ENCODE results near the gene ARCN1.
"Not testable (repeated sequence)": the region's sequence is repeated elsewhere in the genome, so short reads cannot be mapped to it uniquely, and the experiment has no call there.

Gene ARCN1

GRCh38 chr11:118594984-118595383 lies 22.8 kb downstream of the ARCN1 start:
- H3K4me1 ChIP-seq (ENCODE audit: control insufficient read depth, insufficient read depth, low read length); H3K9me3 ChIP-seq (replicated peaks; ENCODE audit: low read length); H3K9ac ChIP-seq (ENCODE audit: low read depth, low read length); H3K4me2 ChIP-seq (ENCODE audit: low read length); H3K27me3 ChIP-seq (ENCODE audit: control insufficient read depth, insufficient read depth, low read length); H3K4me3 ChIP-seq (ENCODE audit: low read length): not testable (repeated sequence)
- H3K36me3 ChIP-seq (ENCODE audit: insufficient read depth, low read length) = peaks cover 70% of the 10 kb centered on the region

GRCh38 chr11:118596224-118597146 lies 24.3 kb downstream of the ARCN1 start:
- H3K36me3 ChIP-seq (ENCODE audit: insufficient read depth, low read length) = peaks cover 68% of the 10 kb centered on the region
- H3K9me3 ChIP-seq (replicated peaks; ENCODE audit: low read length) = no peaks in the 10 kb centered on the region
- H3K4me2 ChIP-seq (ENCODE audit: low read length) = no peak overlapping the region
- no peak overlapping the region for H3K9ac ChIP-seq (ENCODE audit: low read depth, low read length)
- H3K27me3 ChIP-seq (ENCODE audit: control insufficient read depth, insufficient read depth, low read length) = no peaks in the 10 kb centered on the region
- H3K4me3 ChIP-seq (ENCODE audit: low read length) = no peak overlapping the region
- no peaks in the 10 kb centered on the region for H3K4me1 ChIP-seq (ENCODE audit: control insufficient read depth, insufficient read depth, low read length)

- H3K4me3 ChIP-seq (ENCODE audit: low read length) = no peak overlapping the region
- no peaks in the 10 kb centered on the region for H3K9me3 ChIP-seq (replicated peaks; ENCODE audit: low read length)
- no peaks in the 10 kb centered on the region for H3K27me3 ChIP-seq (ENCODE audit: control insufficient read depth, insufficient read depth, low read length)
- peaks cover 72% of the 10 kb centered on the region for H3K36me3 ChIP-seq (ENCODE audit: insufficient read depth, low read length)
- H3K4me1 ChIP-seq (ENCODE audit: control insufficient read depth, insufficient read depth, low read length) = no peaks in the 10 kb centered on the region
- no peak overlapping the region for H3K4me2 ChIP-seq (ENCODE audit: low read length)
- no peak overlapping the region for H3K9ac ChIP-seq (ENCODE audit: low read depth, low read length)
These were observed 25.3 kb downstream of the ARCN1 start for GRCh38 chr11:118597556-118597955.

GRCh38 chr11:118602331-118602730 lies 30.1 kb downstream of the ARCN1 start:
- Histone ChIP-seq H3K27me3 (ENCODE audit: control insufficient read depth, insufficient read depth, low read length) (no peaks in the 10 kb centered on the region), H3K36me3 (ENCODE audit: insufficient read depth, low read length) (peaks cover 45% of the 10 kb centered on the region), H3K4me2 (ENCODE audit: low read length) (no peak overlapping the region), H3K4me3 (ENCODE audit: low read length) (no peak overlapping the region), H3K4me1 (ENCODE audit: control insufficient read depth, insufficient read depth, low read length) (peaks cover 33% of the 10 kb centered on the region), H3K9me3 (replicated peaks; ENCODE audit: low read length) (no peaks in the 10 kb centered on the region), H3K9ac (ENCODE audit: low read depth, low read length) (no peak overlapping the region)

- H3K36me3 ChIP-seq (ENCODE audit: insufficient read depth, low read length) = peaks cover 37% of the 10 kb centered on the region
- H3K4me3 ChIP-seq (ENCODE audit: low read length); H3K9ac ChIP-seq (ENCODE audit: low read depth, low read length); H3K9me3 ChIP-seq (replicated peaks; ENCODE audit: low read length); H3K27me3 ChIP-seq (ENCODE audit: control insufficient read depth, insufficient read depth, low read length); H3K4me2 ChIP-seq (ENCODE audit: low read length): not testable (repeated sequence)
- H3K4me1 ChIP-seq (ENCODE audit: control insufficient read depth, insufficient read depth, low read length) = peaks cover 35% of the 10 kb centered on the region
These were observed 31.5 kb downstream of the ARCN1 start for GRCh38 chr11:118603709-118604108.

GRCh38 chr11:118604566-118604965 lies 32.4 kb downstream of the ARCN1 start:
- peaks cover 44% of the 10 kb centered on the region for H3K4me1 ChIP-seq (ENCODE audit: control insufficient read depth, insufficient read depth, low read length)
- peak overlapping the region; percentile 48 for H3K9ac ChIP-seq (ENCODE audit: low read depth, low read length)
- H3K36me3 ChIP-seq (ENCODE audit: insufficient read depth, low read length) = peaks cover 41% of the 10 kb centered on the region
- peak overlapping the region; percentile 69 for H3K4me2 ChIP-seq (ENCODE audit: low read length)
- no peaks in the 10 kb centered on the region for H3K9me3 ChIP-seq (replicated peaks; ENCODE audit: low read length)
- H3K27me3 ChIP-seq (ENCODE audit: control insufficient read depth, insufficient read depth, low read length) = no peaks in the 10 kb centered on the region
- no peak overlapping the region for H3K4me3 ChIP-seq (ENCODE audit: low read length)

GRCh38 chr11:118605116-118605867 lies 33.1 kb downstream of the ARCN1 start:
- H3K4me3 ChIP-seq (ENCODE audit: low read length) = peak overlapping the region; percentile 6
- H3K36me3 ChIP-seq (ENCODE audit: insufficient read depth, low read length) = peaks cover 34% of the 10 kb centered on the region
- peak overlapping the region; percentile 48 for H3K9ac ChIP-seq (ENCODE audit: low read depth, low read length)
- no peaks in the 10 kb centered on the region for H3K27me3 ChIP-seq (ENCODE audit: control insufficient read depth, insufficient read depth, low read length)
- H3K4me1 ChIP-seq (ENCODE audit: control insufficient read depth, insufficient read depth, low read length) = peaks cover 51% of the 10 kb centered on the region
- no peaks in the 10 kb centered on the region for H3K9me3 ChIP-seq (replicated peaks; ENCODE audit: low read length)
- H3K4me2 ChIP-seq (ENCODE audit: low read length) = peak overlapping the region; percentile 69

GRCh38 chr11:118606157-118606843 lies 34.1 kb downstream of the ARCN1 start:
- H3K4me2 ChIP-seq (ENCODE audit: low read length) = peak overlapping the region; percentile 69

GRCh38 chr11:118606844-118607228 lies 34.6 kb downstream of the ARCN1 start:
- H3K4me3 ChIP-seq (ENCODE audit: low read length) = no peak overlapping the region
- no peaks in the 10 kb centered on the region for H3K27me3 ChIP-seq (ENCODE audit: control insufficient read depth, insufficient read depth, low read length)

More at GRCh38 chr11:118606157-118606843, 34.1 kb downstream of the ARCN1 start:
- Histone ChIP-seq H3K4me1 (ENCODE audit: control insufficient read depth, insufficient read depth, low read length) (peaks cover 57% of the 10 kb centered on the region), H3K9ac (ENCODE audit: low read depth, low read length) (peak overlapping the region; percentile 37), H3K9me3 (replicated peaks; ENCODE audit: low read length) (no peaks in the 10 kb centered on the region), H3K27me3 (ENCODE audit: control insufficient read depth, insufficient read depth, low read length) (no peaks in the 10 kb centered on the region), H3K4me3 (ENCODE audit: low read length) (no peak overlapping the region), H3K36me3 (ENCODE audit: insufficient read depth, low read length) (peaks cover 26% of the 10 kb centered on the region)

GRCh38 chr11:118607401-118608359 lies 35.5 kb downstream of the ARCN1 start, which contains the start of gene PHLDB1:
Gene PHLDB1 (plus strand): TSS chr11:118607615. CDS start chr11:118613837, 6,222 bp downstream.
- H3K4me1 ChIP-seq (ENCODE audit: control insufficient read depth, insufficient read depth, low read length) = peaks cover 65% of the 10 kb centered on the region

More at GRCh38 chr11:118606844-118607228, 34.6 kb downstream of the ARCN1 start:
- no peaks in the 10 kb centered on the region for H3K9me3 ChIP-seq (replicated peaks; ENCODE audit: low read length)
- H3K36me3 ChIP-seq (ENCODE audit: insufficient read depth, low read length) = peaks cover 21% of the 10 kb centered on the region
- no peak overlapping the region for H3K9ac ChIP-seq (ENCODE audit: low read depth, low read length)
- no peak overlapping the region for H3K4me2 ChIP-seq (ENCODE audit: low read length)
- peaks cover 58% of the 10 kb centered on the region for H3K4me1 ChIP-seq (ENCODE audit: control insufficient read depth, insufficient read depth, low read length)

More at GRCh38 chr11:118607401-118608359, 35.5 kb downstream of the ARCN1 start, which contains the start of gene PHLDB1:
- no peaks in the 10 kb centered on the region for H3K9me3 ChIP-seq (replicated peaks; ENCODE audit: low read length)
- peaks cover 12% of the 10 kb centered on the region for H3K36me3 ChIP-seq (ENCODE audit: insufficient read depth, low read length)
- H3K4me3 ChIP-seq (ENCODE audit: low read length) = peak within 1 kb of the TSS; percentile 79
- H3K4me2 ChIP-seq (ENCODE audit: low read length) = peak within 1 kb of the TSS; percentile 85
- H3K9ac ChIP-seq (ENCODE audit: low read depth, low read length) = peak within 1 kb of the TSS; percentile 100
- H3K27me3 ChIP-seq (ENCODE audit: control insufficient read depth, insufficient read depth, low read length) = no peaks in the 10 kb centered on the region
